Mucosa of rectum (tissue), 2 donors: Measurements from ENCODE around the gene GRK5.

Source experiments
- H3K27ac ChIP-seq, 2 donors: one replicate each; pipeline ENCODE4 v1.7.0; 2013; ENCODE audit warnings: inconsistent platforms in 2 of 2, low read depth in 2 of 2, low read length in 2 of 2
- H3K27me3 ChIP-seq, 2 donors: one replicate each; pipeline ENCODE4 v1.7.0; 2013; ENCODE audit warnings: low read length in 2 of 2; ENCODE audit not compliant: control insufficient read depth in 2 of 2, insufficient read depth in 2 of 2
- H3K36me3 ChIP-seq, 2 donors: one replicate each; pipeline ENCODE4 v1.7.0; 2013; ENCODE audit warnings: low read length in 2 of 2; ENCODE audit not compliant: control insufficient read depth in 2 of 2, insufficient read depth in 2 of 2
- H3K4me1 ChIP-seq, 2 donors: one replicate each; pipeline ENCODE4 v1.7.0; 2013; ENCODE audit warnings: low read length in 2 of 2, mild to moderate bottlenecking in 1 of 2; ENCODE audit not compliant: control insufficient read depth in 2 of 2, insufficient read depth in 2 of 2
- H3K4me3 ChIP-seq, 2 donors: one replicate each; pipeline ENCODE4 v1.7.0; 2013; ENCODE audit warnings: low read length in 2 of 2
- H3K9ac ChIP-seq, 2 donors: one replicate each; pipeline ENCODE4 v1.7.0; 2013; ENCODE audit warnings: low read length in 2 of 2, low read depth in 1 of 2, mild to moderate bottlenecking in 1 of 2
- H3K9me3 ChIP-seq, 2 donors: one replicate each; pipeline ENCODE4 v1.7.0; 2013; ENCODE audit warnings: low read length in 2 of 2; ENCODE audit not compliant: control insufficient read depth in 2 of 2
- donor health status: healthy.
- donor health status: Normal muscosa, but diverticular disease.

GRK5 gene

DNA sequence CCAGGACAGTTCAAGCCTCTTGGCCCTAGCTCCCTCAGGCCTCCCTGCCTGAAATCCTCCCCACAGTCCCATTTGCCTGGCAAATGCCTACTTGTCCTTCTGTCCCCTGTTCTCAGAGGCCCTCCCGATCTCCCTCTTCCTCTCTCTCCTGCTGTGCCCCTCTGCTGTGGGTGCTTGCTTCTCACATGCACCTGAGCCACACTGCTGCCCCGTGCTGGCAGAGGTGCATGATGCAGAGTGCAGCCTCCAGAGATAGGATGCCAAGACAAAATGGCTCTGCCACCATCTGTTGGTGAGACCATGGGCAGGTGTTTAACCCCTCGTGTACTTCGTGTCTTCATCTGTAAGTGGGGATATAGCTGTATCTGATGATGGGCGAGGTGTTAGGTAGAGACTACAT is 176.8 kb downstream of the GRK5 start:
- Histone ChIP-seq H3K27ac (no peak overlapping the region), H3K9me3 (no peaks in the 10 kb centered on the region), H3K9ac (no peak overlapping the region), H3K4me3 (no peak overlapping the region), H3K27me3 (no peaks in the 10 kb centered on the region), H3K36me3 (no peaks in the 10 kb centered on the region), H3K4me1 (no peaks in the 10 kb centered on the region)

GRCh38 chr10:119386666-119387065 is 179.3 kb downstream of the GRK5 start:
- no peaks in the 10 kb centered on the region for H3K4me1 ChIP-seq
- no peak overlapping the region for H3K4me3 ChIP-seq
- no peaks in the 10 kb centered on the region for H3K9me3 ChIP-seq
- H3K27ac ChIP-seq, result no peak overlapping the region
- H3K27me3 ChIP-seq, result no peaks in the 10 kb centered on the region
- no peaks in the 10 kb centered on the region for H3K36me3 ChIP-seq
- H3K9ac ChIP-seq, result no peak overlapping the region

- Histone ChIP-seq H3K9me3 (no peaks in the 10 kb centered on the region), H3K4me1 (no peaks in the 10 kb centered on the region), H3K36me3 (no peaks in the 10 kb centered on the region), H3K27me3 (no peaks in the 10 kb centered on the region), H3K27ac (peak overlapping the region in 1 of 2 donors; percentile 9), H3K4me3 (no peak overlapping the region), H3K9ac (no peak overlapping the region)
These were observed 181.5 kb downstream of the GRK5 start for GRCh38 chr10:119388849-119389345.

GRCh38 chr10:119391440-119392251 is 184.3 kb downstream of the GRK5 start:
- no peak overlapping the region for H3K27ac ChIP-seq

GRCh38 chr10:119393019-119393418 is 185.6 kb downstream of the GRK5 start:
- H3K9me3 ChIP-seq, result no peaks in the 10 kb centered on the region
- H3K36me3 ChIP-seq, result no peaks in the 10 kb centered on the region
- no peak overlapping the region for H3K27ac ChIP-seq

More at GRCh38 chr10:119391440-119392251, 184.3 kb downstream of the GRK5 start:
- Histone ChIP-seq H3K4me1 (peaks cover 0 to 6% of the 10 kb centered on the region in 2 donors), H3K9me3 (no peaks in the 10 kb centered on the region), H3K9ac (no peak overlapping the region), H3K27me3 (no peaks in the 10 kb centered on the region), H3K36me3 (no peaks in the 10 kb centered on the region), H3K4me3 (no peak overlapping the region)

DNA sequence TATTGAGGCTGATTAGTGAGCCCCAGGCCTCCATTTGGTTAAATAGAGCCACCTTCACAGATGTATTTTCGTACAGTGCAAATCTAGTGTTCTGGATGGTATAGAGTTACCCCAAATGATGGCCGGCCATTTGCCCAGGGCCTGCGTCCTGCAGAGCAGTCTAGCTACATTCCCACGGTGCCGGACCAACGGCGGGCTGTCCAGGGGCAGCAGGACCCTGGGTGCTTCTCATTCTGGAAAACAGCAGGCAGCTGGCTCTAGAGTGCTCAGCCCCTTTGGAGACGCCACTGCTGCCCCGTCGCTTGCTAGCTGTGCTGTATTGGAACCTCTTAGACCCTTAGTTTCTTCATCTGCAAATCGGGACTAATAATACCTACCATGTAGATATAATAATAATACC is 186.1 kb downstream of the GRK5 start:
- H3K4me1 ChIP-seq, result peaks cover 0 to 6% of the 10 kb centered on the region in 2 donors

More at GRCh38 chr10:119393019-119393418, 185.6 kb downstream of the GRK5 start:
- Histone ChIP-seq H3K9ac (no peak overlapping the region), H3K4me1 (peaks cover 0 to 6% of the 10 kb centered on the region in 2 donors), H3K27me3 (no peaks in the 10 kb centered on the region), H3K4me3 (no peak overlapping the region)

GRCh38 chr10:119393845-119394244 is 186.5 kb downstream of the GRK5 start:
- Histone ChIP-seq H3K4me1 (peaks cover 0 to 6% of the 10 kb centered on the region in 2 donors), H3K4me3 (no peak overlapping the region)

More for the DNA sequence above, 186.1 kb downstream of the GRK5 start:
- Histone ChIP-seq H3K36me3 (no peaks in the 10 kb centered on the region), H3K27me3 (no peaks in the 10 kb centered on the region), H3K9ac (no peak overlapping the region), H3K27ac (no peak overlapping the region), H3K4me3 (no peak overlapping the region), H3K9me3 (no peaks in the 10 kb centered on the region)

DNA sequence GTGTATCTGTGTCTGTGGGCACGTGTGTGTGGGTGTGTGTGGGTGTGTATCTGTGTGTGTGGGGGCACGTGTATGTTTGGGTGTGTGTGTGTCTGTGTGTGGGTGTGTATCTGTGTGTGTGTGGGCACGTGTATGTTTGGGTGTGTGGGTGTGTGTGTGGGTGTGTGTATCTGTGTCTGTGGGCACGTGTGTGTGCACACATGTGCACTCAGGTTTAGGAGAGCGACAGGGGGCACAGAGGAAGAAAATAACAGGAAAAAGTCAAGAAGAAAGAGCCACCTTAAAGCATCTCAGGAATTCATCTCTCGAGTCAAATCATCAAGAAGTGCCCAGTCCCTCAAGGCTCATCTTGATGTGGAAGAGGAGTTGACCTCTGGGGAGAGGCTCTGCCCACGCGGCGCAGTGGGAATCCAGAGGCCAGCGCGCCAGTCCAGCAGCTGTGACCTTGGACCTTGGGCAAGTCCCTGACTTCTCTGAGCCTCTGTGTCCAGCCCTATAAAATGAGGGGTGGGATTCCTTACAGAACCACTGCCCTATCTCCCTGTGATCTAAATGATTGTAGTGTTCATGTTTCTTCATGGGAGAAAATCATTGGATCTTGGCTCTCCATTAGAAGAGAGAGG is 187.4 kb downstream of the GRK5 start:
- peaks cover 0 to 6% of the 10 kb centered on the region in 2 donors for H3K4me1 ChIP-seq
- peak overlapping the region; percentile 53 to 64 for H3K27ac ChIP-seq
- H3K4me3 ChIP-seq, result no peak overlapping the region
- no peaks in the 10 kb centered on the region for H3K9me3 ChIP-seq
- H3K9ac ChIP-seq, result no peak overlapping the region
- H3K36me3 ChIP-seq, result no peaks in the 10 kb centered on the region
- no peaks in the 10 kb centered on the region for H3K27me3 ChIP-seq

More at GRCh38 chr10:119393845-119394244, 186.5 kb downstream of the GRK5 start:
- H3K36me3 ChIP-seq, result no peaks in the 10 kb centered on the region
- H3K9me3 ChIP-seq, result no peaks in the 10 kb centered on the region
- H3K9ac ChIP-seq, result no peak overlapping the region
- H3K27ac ChIP-seq, result no peak overlapping the region
- H3K27me3 ChIP-seq, result no peaks in the 10 kb centered on the region

DNA sequence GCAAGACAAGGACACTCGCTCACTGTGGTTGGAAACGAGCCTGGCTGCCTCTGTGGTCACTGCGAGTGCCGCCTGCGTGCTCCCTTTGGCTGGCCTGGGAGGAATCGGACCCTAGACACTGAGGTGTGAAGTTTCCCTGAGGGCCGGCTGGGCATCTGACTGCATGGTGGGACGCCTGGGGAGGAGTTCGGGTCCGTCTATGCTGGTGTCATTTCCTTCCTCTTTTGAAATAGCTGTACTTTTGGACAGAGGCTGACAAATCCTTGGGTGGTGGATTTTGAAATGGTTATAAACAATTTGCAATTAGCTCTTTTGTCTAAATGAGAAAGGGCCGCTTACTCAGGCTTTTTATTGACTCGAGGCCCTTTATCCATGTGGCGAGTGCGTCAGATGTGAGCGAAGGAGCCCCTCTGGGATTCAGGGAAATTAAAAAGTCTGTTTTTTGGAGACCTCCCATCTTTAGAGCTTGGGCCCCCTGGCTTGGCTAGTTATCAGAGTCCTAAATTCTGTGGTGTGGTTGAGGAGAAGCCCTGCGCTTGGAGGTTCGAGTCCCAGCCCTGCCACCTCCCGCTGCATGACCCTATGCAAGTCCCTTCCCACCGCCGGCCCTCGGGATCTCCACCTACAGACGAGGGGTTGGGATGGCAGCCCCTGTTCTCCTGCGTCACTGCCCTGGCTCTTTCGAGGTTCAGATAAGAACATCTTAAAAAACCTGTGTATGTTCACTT is 188.1 kb downstream of the GRK5 start:
- Histone ChIP-seq H3K9me3 (no peaks in the 10 kb centered on the region), H3K9ac (no peak overlapping the region), H3K27ac (peak overlapping the region; percentile 64 to 71), H3K4me1 (peaks cover 0 to 6% of the 10 kb centered on the region in 2 donors), H3K27me3 (no peaks in the 10 kb centered on the region), H3K36me3 (no peaks in the 10 kb centered on the region), H3K4me3 (no peak overlapping the region)
